Activated CD4-positive, alpha-beta T cell treated with anti-CD3 and anti-CD28 coated beads for 36 hours (primary cell): Measurements from ENCODE around the gene PTCH1. TPM values are rescaled to one million over a fixed set of nuclear protein-coding genes. Genes with fewer than 3 reads are reported as not detected.

ENCODE experiments used
- ATAC-seq: fragments of 200-7000 bp; cut with Tn5 transposase; one replicate; pipeline ENCODE4 v1.10.0; 2021; ENCODE audit warnings: mild to moderate bottlenecking, moderate library complexity
- CTCF ChIA-PET: fragments of 350-600 bp; sonication (Branson Sonifier 250); formaldehyde crosslinking; loops from one replicate; lab custom pipeline; 2021; ENCODE audit warnings: antibody characterized with exemption; lab: Charles Lee
- POLR2A ChIA-PET: fragments of 350-600 bp; sonication (Branson Sonifier 250); formaldehyde crosslinking; loops from one replicate; lab custom pipeline; 2021; ENCODE audit warnings: antibody characterized with exemption, inconsistent platforms; lab: Charles Lee
- DNase-seq: peaks from one replicate; pipeline ENCODE4 v3.0.0-alpha.2; 2020
- H3K27ac Mint-ChIP-seq: one replicate; pipeline ENCODE4 v1.8.0; 2021; ENCODE audit warnings: mixed read lengths
- H3K27me3 Mint-ChIP-seq: one replicate; pipeline ENCODE4 v1.8.0; 2021; ENCODE audit warnings: mixed read lengths
- H3K36me3 Mint-ChIP-seq: one replicate; pipeline ENCODE4 v1.8.0; 2021; ENCODE audit warnings: low read depth, mixed read lengths
- H3K4me1 Mint-ChIP-seq: one replicate; pipeline ENCODE4 v1.8.0; 2021; ENCODE audit warnings: mixed read lengths
- H3K4me3 Mint-ChIP-seq: one replicate; pipeline ENCODE4 v1.8.0; 2021; ENCODE audit warnings: mild to moderate bottlenecking, moderate library complexity, mixed read lengths
- H3K9me3 Mint-ChIP-seq: one replicate; pipeline ENCODE4 v1.8.0; 2021; ENCODE audit warnings: low read depth, mixed read lengths
- intact Hi-C, 2 experiments: fragments of 100-400 bp; cut with DNase I in 1 of 2; cut with micrococcal nuclease in 1 of 2; formaldehyde crosslinking; loops; one replicate each; pipeline versions ENCODE4 v1.14.2 to v1.15.1; 2022 to 2024; cut with DNase I, micrococcal nuclease
- total RNA-seq, 2 experiments: library from RNA; stranded (reverse); gene quantifications; one replicate each; pipeline ENCODE4 v1.2.3, GENCODE V29; 2021

PTCH1 gene
- total RNA-seq, 2 experiments from 2014 or later = 4.4 to 5.6 TPM

DNA sequence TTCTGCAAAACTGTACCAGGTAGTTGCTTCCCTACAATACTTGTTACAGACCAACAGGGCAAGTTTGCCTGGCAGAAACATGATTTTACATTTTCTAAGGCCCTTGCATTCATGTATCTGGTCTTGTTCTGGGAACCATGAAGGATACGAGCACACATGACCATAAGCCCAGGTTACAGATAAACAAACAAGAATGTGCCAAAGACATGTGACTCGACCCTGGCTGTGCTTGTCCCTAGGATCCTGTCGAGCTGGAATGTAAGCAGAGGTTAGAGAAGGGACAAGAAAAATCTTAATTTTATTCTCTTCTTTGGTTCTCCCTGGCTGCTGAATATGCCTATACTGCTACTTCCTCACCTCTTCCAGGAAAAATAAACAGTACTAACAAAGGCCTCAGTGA lies 32.5 kb downstream of the PTCH1 start:
- ATAC-seq (no peak), DNase-seq (no peak)
- Mint-ChIP-seq H3K9me3 (no peaks in the 10 kb centered on the region), H3K4me1 (no peaks in the 10 kb centered on the region), H3K27me3 (no peaks in the 10 kb centered on the region), H3K36me3 (no peaks in the 10 kb centered on the region), H3K4me3 (no peak overlapping the region), H3K27ac (no peak overlapping the region)
- POLR2A ChIA-PET = no interaction called here
- CTCF ChIA-PET = no interaction called here
- intact Hi-C loops = no loop called here

DNA sequence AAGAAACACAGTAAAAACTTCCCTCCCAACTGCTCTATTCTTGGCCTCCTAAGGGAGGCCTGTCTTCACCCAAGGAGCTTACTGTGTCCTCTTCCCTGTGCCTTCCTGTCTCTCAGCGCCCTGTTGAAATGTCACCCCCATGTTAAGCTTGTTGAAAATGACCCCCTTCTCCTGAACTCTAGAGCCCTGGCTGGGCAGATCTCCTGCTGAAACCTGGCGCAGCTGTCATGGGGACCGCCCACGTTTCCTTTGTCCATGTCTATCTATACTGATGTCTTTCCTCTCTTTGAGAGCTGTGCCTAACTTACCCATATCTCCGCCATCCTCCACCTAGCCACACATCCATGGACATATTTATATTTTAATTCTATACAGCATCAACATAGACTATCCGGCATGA lies 33.3 kb downstream of the PTCH1 start:
- POLR2A ChIA-PET = no interaction called here
- intact Hi-C loops = no loop called here
- Mint-ChIP-seq H3K36me3 (no peaks in the 10 kb centered on the region), H3K9me3 (no peaks in the 10 kb centered on the region), H3K4me1 (no peaks in the 10 kb centered on the region), H3K4me3 (no peak overlapping the region), H3K27ac (no peak overlapping the region), H3K27me3 (no peaks in the 10 kb centered on the region)
- ATAC-seq (no peak), DNase-seq (no peak)
- CTCF ChIA-PET = no interaction called here

DNA sequence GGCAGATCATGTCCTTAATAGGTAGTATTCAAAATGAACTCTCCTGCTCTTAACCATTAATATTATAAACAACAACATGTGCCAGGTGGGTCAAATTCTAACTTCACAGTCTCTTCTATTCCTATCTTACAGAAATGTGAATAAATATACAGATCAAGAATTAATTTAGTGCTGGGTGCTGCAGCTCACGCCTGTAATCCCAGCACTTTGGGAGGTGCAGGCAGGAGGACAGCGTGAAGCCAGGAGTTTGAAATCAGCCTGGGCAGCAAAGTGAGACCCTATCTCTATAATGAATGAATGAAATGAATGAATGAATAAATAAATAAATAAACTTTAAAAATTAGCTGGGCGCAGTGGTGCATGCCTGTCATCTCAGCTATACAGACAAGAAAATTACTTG lies 34.1 kb downstream of the PTCH1 start:
- Mint-ChIP-seq H3K27ac (no peak overlapping the region), H3K4me1 (no peaks in the 10 kb centered on the region), H3K9me3 (no peaks in the 10 kb centered on the region), H3K27me3 (no peaks in the 10 kb centered on the region), H3K4me3 (no peak overlapping the region), H3K36me3 (peaks cover 2% of the 10 kb centered on the region)
- no peak for ATAC-seq
- DNase-seq = no peak
- intact Hi-C loops = no loop called here
- ChIA-PET POLR2A (no interaction called here), CTCF (no interaction called here)

- ATAC-seq (no peak), DNase-seq (no peak)
- H3K27ac Mint-ChIP-seq = no peak overlapping the region
- no peaks in the 10 kb centered on the region for H3K4me1 Mint-ChIP-seq
- H3K9me3 Mint-ChIP-seq = no peaks in the 10 kb centered on the region
- CTCF ChIA-PET = interaction anchor here (0.5 kb wide), 1 partner anchor 25 kb away, joined by 3 read pairs; no protein-coding TSS in a partner anchor
- H3K4me3 Mint-ChIP-seq = no peak overlapping the region
- POLR2A ChIA-PET = no interaction called here
- no peaks in the 10 kb centered on the region for H3K27me3 Mint-ChIP-seq
- intact Hi-C loops = no loop called here
- peaks cover 4% of the 10 kb centered on the region for H3K36me3 Mint-ChIP-seq
Observed at GRCh38 chr9:95481000-95481399, 35.8 kb downstream of the PTCH1 start.

GRCh38 chr9:95480346-95480745 lies 36.4 kb downstream of the PTCH1 start:
- peaks cover 4% of the 10 kb centered on the region for H3K36me3 Mint-ChIP-seq
- CTCF ChIA-PET = no interaction called here
- no peaks in the 10 kb centered on the region for H3K27me3 Mint-ChIP-seq
- DNase-seq (no peak), ATAC-seq (no peak)
- POLR2A ChIA-PET = no interaction called here
- H3K9me3 Mint-ChIP-seq = no peaks in the 10 kb centered on the region
- intact Hi-C loops = no loop called here
- no peak overlapping the region for H3K4me3 Mint-ChIP-seq
- no peaks in the 10 kb centered on the region for H3K4me1 Mint-ChIP-seq
- no peak overlapping the region for H3K27ac Mint-ChIP-seq

GRCh38 chr9:95479330-95479729 lies 37.4 kb downstream of the PTCH1 start:
- peaks cover 4% of the 10 kb centered on the region for H3K36me3 Mint-ChIP-seq
- no peak overlapping the region for H3K4me3 Mint-ChIP-seq
- no peaks in the 10 kb centered on the region for H3K9me3 Mint-ChIP-seq
- H3K27me3 Mint-ChIP-seq = no peaks in the 10 kb centered on the region
- ATAC-seq (no peak), DNase-seq (no peak)
- no peaks in the 10 kb centered on the region for H3K4me1 Mint-ChIP-seq
- CTCF ChIA-PET = no interaction called here
- POLR2A ChIA-PET = no interaction called here
- no peak overlapping the region for H3K27ac Mint-ChIP-seq
- intact Hi-C loops = no loop called here

GRCh38 chr9:95478335-95478734 lies 38.4 kb downstream of the PTCH1 start:
- H3K27me3 Mint-ChIP-seq = no peaks in the 10 kb centered on the region

GRCh38 chr9:95477885-95478284 lies 38.9 kb downstream of the PTCH1 start:
- Mint-ChIP-seq H3K36me3 (peaks cover 7% of the 10 kb centered on the region), H3K9me3 (no peaks in the 10 kb centered on the region), H3K27ac (no peak overlapping the region), H3K27me3 (no peaks in the 10 kb centered on the region), H3K4me3 (no peak overlapping the region), H3K4me1 (no peaks in the 10 kb centered on the region)
- ATAC-seq (no peak), DNase-seq (no peak)
- ChIA-PET CTCF (no interaction called here), POLR2A (no interaction called here)
- intact Hi-C loops = no loop called here

More at GRCh38 chr9:95478335-95478734, 38.4 kb downstream of the PTCH1 start:
- DNase-seq (no peak), ATAC-seq (no peak)
- intact Hi-C loops = no loop called here
- Mint-ChIP-seq H3K4me3 (no peak overlapping the region), H3K4me1 (no peaks in the 10 kb centered on the region), H3K36me3 (peaks cover 7% of the 10 kb centered on the region), H3K9me3 (no peaks in the 10 kb centered on the region), H3K27ac (no peak overlapping the region)
- ChIA-PET POLR2A (no interaction called here), CTCF (no interaction called here)

DNA sequence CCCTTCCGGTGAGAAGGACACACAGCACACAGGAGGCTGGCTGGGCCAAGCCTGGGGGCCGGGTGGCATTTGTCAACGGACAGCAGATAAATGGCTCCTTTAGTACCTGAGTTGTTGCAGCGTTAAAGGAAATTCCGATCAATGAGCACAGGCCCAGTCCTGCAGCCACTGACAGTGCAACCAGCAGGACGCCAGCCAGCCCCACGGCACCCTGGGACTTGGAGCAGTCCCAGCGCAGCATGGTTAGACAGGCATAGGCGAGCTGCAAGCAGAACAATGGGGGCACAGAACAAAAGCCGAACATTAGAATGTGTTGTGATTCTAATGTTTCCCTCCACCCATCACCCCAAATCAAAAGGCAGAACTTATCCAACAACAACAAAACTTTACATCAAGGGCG lies 39.3 kb downstream of the PTCH1 start:
- DNase-seq (no peak), ATAC-seq (no peak)
- Mint-ChIP-seq H3K27me3 (no peaks in the 10 kb centered on the region), H3K4me1 (no peaks in the 10 kb centered on the region), H3K27ac (no peak overlapping the region), H3K4me3 (no peak overlapping the region), H3K9me3 (no peaks in the 10 kb centered on the region), H3K36me3 (peaks cover 7% of the 10 kb centered on the region)
- intact Hi-C loops = no loop called here
- ChIA-PET POLR2A (no interaction called here), CTCF (no interaction called here)

DNA sequence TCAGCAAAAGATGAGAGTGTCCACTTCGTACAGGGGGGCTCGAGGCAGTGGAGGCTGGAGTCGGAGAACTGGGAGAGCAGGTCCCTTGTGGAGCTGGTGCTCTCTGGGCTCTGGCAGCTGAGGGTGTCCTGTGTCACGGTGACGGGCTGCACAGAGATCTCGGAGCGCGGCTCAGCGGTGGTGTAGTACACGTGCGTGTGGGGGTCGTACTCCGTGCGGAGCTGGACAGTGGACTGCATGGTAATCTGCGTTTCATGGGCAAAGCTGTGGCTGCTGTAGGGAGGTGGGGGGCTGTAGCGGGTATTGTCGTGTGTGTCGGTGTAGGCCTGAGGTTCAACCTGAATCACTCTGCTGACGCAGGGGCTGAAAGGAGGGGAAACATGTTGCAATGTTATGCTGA lies 48.0 kb downstream of the PTCH1 start:
- Mint-ChIP-seq H3K9me3 (no peaks in the 10 kb centered on the region), H3K36me3 (peaks cover 16% of the 10 kb centered on the region), H3K4me1 (peaks cover 6% of the 10 kb centered on the region), H3K27me3 (no peaks in the 10 kb centered on the region), H3K27ac (no peak overlapping the region), H3K4me3 (no peak overlapping the region)
- ATAC-seq (no peak), DNase-seq (no peak)
- POLR2A ChIA-PET = no interaction called here
- CTCF ChIA-PET = no interaction called here
- intact Hi-C loops = no loop called here

- Mint-ChIP-seq H3K36me3 (peaks cover 18% of the 10 kb centered on the region), H3K27ac (no peak overlapping the region), H3K4me1 (peaks cover 26% of the 10 kb centered on the region), H3K27me3 (peaks cover 4% of the 10 kb centered on the region), H3K4me3 (no peak overlapping the region), H3K9me3 (no peaks in the 10 kb centered on the region)
- ATAC-seq = no peak
- ChIA-PET POLR2A (no interaction called here), CTCF (no interaction called here)
- DNase-seq = no peak
- intact Hi-C loops = no loop called here
Observed at GRCh38 chr9:95465115-95465514, 51.7 kb downstream of the PTCH1 start.

GRCh38 chr9:95463148-95464060 lies 53.4 kb downstream of the PTCH1 start:
- peaks cover 26% of the 10 kb centered on the region for H3K4me1 Mint-ChIP-seq
- peaks cover 19% of the 10 kb centered on the region for H3K36me3 Mint-ChIP-seq
- H3K27ac Mint-ChIP-seq = peak overlapping the region; percentile 52
- intact Hi-C loops = loop anchor here in 1 of 2 experiments (2.0 kb wide), 1 partner anchor 47 kb away; no protein-coding TSS in a partner anchor
- no peaks in the 10 kb centered on the region for H3K9me3 Mint-ChIP-seq
- ChIA-PET CTCF (interaction anchor here (0.6 to 0.7 kb wide), 2 partner anchors 15 to 48 kb away, joined by 3 read pairs; no protein-coding TSS in a partner anchor), POLR2A (no interaction called here)
- ATAC-seq (peak; percentile 6), DNase-seq (peak; percentile 19)
- H3K4me3 Mint-ChIP-seq = peak overlapping the region; percentile 72
- H3K27me3 Mint-ChIP-seq = peaks cover 4% of the 10 kb centered on the region
